HepG2 (cell line): ENCODE measurements around the gene ODAD4. TPM values are rescaled to one million over a fixed set of nuclear protein-coding genes. Genes with fewer than 3 reads are reported as not detected.
A peak's percentile ranks its signal among the peaks of the same experiment; 100 is the strongest.

Source experiments
- ARNTL ChIP-seq: sonication (generic); formaldehyde crosslinking; IDR thresholded peaks from 2 replicates; pipeline ENCODE4 v1.4.0; 2020; ENCODE audit warnings: mild to moderate bottlenecking, missing genetic modification reagents
- ATF7 ChIP-seq, 2 experiments: fragments of 450-650 bp in 1 of 2; sonication (generic) in 1 of 2; formaldehyde crosslinking in 1 of 2; IDR thresholded peaks; 2 replicates each; pipeline versions ENCODE4 v1.4.0 to v1.6.1; 2016 to 2020; ENCODE audit warnings: antibody characterized with exemption in 1 of 2, mild to moderate bottlenecking in 1 of 2, missing genetic modification reagents in 1 of 2
- KLF15 ChIP-seq: sonication (generic); formaldehyde crosslinking; IDR thresholded peaks from 2 replicates; pipeline ENCODE4 v1.8.1; 2023; ENCODE audit warnings: borderline replicate concordance, mild to moderate bottlenecking, inconsistent platforms, missing genetic modification reagents, mixed read lengths
- MAFG ChIP-seq: sonication (generic); formaldehyde crosslinking; IDR thresholded peaks from 2 replicates; pipeline ENCODE4 v1.5.1; 2020; ENCODE audit warnings: mild to moderate bottlenecking, missing genetic modification reagents
- MAFK ChIP-seq, 2 experiments: IDR thresholded peaks in 1 of 2; conservative IDR thresholded peaks in 1 of 2; 2 replicates each; pipeline ENCODE4 v1.6.1; 2011; ENCODE audit warnings: improper control_type of control experiment in 2 of 2, low read length in 2 of 2
- ZNF232 ChIP-seq: sonication (generic); formaldehyde crosslinking; IDR thresholded peaks from 2 replicates; pipeline ENCODE4 v1.4.0; 2020; ENCODE audit warnings: missing genetic modification reagents, borderline replicate concordance
- ZNF264 ChIP-seq: sonication (generic); formaldehyde crosslinking; IDR thresholded peaks from 2 replicates; pipeline ENCODE4 v1.4.0; 2020; ENCODE audit warnings: missing genetic modification reagents
- ZNF468 ChIP-seq: sonication (generic); formaldehyde crosslinking; IDR thresholded peaks from 2 replicates; pipeline ENCODE4 v1.8.0; 2022; ENCODE audit warnings: mild to moderate bottlenecking, moderate library complexity, missing genetic modification reagents
- ZNF563 ChIP-seq: sonication (generic); formaldehyde crosslinking; IDR thresholded peaks from 2 replicates; pipeline ENCODE4 v1.8.0; 2022; ENCODE audit warnings: mild to moderate bottlenecking, moderate library complexity, missing genetic modification reagents
- ZNF570 ChIP-seq: sonication (generic); formaldehyde crosslinking; IDR thresholded peaks from 2 replicates; pipeline ENCODE4 v1.4.0; 2020; ENCODE audit warnings: mild to moderate bottlenecking, missing genetic modification reagents, borderline replicate concordance
- ZNF788 ChIP-seq: sonication (generic); formaldehyde crosslinking; IDR thresholded peaks from 2 replicates; pipeline ENCODE4 v1.5.0; 2020; ENCODE audit warnings: mild to moderate bottlenecking, missing genetic modification reagents, borderline replicate concordance
- ZSCAN29 ChIP-seq: sonication (generic); formaldehyde crosslinking; conservative IDR thresholded peaks from 2 replicates; pipeline ENCODE4 v1.4.0; 2020; ENCODE audit warnings: mild to moderate bottlenecking, missing genetic modification reagents
- polyA plus RNA-seq, 8 experiments: library from polyadenylated mRNA; depleted of rRNA in 3 of 8; stranded (reverse) in 7 of 8; unstranded in 1 of 8; fragments of >200 nt; fragmentation: Illumina TruSeq in 4 of 8; extraction: Trizol in 4 of 8; gene quantifications; 2 replicates each; pipeline versions ENCODE4 v1.2.1 to v1.2.3, GENCODE V29; 2011 to 2016; ENCODE audit warnings: low read depth in 4 of 8, missing spikeins in 1 of 8, mixed read lengths in 1 of 8; ENCODE audit not compliant: insufficient read depth in 1 of 8
- total RNA-seq, 5 experiments: library from RNA; depleted of rRNA; stranded (reverse); fragments of >200 nt; fragmentation: Illumina TruSeq; extraction: Trizol; gene quantifications; 2 replicates each; pipeline ENCODE4 v1.2.3, GENCODE V29; 2016; ENCODE audit warnings: low read depth in 1 of 5
- TF ChIP-seq, protein P1 (sequence below): sonication (generic); formaldehyde crosslinking; IDR thresholded peaks from 2 replicates; pipeline ENCODE4 v1.5.1; 2020; ENCODE audit warnings: mild to moderate bottlenecking, missing genetic modification reagents
- TF ChIP-seq, protein P2 (sequence below): sonication (generic); formaldehyde crosslinking; IDR thresholded peaks from 2 replicates; pipeline ENCODE4 v1.4.0; 2020; ENCODE audit warnings: missing genetic modification reagents
- TF ChIP-seq, protein P3 (sequence below): sonication (generic); formaldehyde crosslinking; IDR thresholded peaks from 2 replicates; pipeline ENCODE4 v1.4.0; 2020; ENCODE audit warnings: mild to moderate bottlenecking, missing genetic modification reagents
- TF ChIP-seq, protein P4 (sequence below): sonication (generic); formaldehyde crosslinking; IDR thresholded peaks from 2 replicates; pipeline ENCODE4 v1.4.0; 2020; ENCODE audit warnings: missing genetic modification reagents, borderline replicate concordance

Gene ODAD4
- total and polyA plus RNA-seq, 2 of the 13 experiments (the other 11 are each of a cell fraction or from before 2014, with no cell fraction given), result 0.48 to 0.53 TPM

DNA sequence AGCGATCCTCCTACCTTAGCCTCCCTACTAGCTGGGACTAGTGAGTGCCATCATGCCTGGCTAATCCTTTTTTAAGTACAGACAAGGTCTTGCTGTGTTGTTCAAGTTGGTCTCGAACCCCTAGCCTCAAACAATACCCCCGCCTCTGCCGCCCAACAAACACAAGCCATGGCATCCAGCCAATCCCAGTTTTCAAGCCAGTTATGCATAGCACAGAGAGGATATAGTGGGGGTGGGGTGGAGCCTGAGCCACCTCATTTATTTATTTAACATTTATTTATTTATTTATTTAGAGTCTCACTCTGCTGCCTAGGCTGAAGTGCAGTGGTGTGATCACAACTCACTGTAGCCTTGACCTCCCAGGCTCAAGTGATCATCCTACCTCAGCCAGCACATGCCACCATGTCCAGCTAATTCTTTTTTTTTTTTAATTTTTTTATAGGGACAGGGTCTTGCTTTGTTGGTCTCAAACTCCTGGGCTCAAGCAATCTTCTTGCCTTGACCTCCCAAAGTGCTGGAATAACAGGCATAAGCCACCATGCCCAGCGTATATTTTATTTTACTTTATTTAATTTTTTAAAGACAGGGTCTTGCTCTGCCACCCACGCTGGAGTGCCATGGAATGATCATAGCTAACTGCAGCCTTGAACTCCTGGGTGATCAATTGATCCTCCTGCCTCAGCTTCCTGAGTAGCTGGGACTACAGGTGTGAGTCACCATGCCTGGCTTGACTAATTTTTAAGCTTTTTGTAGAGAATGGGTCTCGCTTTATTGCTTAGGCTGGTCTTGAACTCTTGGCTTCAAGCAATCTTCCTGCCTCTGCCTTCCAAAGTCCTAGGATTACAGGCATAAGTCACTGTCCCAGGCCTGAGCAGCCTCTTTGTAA lies 39.0 kb upstream of the ODAD4 start (continued):
- TF ChIP-seq, protein P1, sequence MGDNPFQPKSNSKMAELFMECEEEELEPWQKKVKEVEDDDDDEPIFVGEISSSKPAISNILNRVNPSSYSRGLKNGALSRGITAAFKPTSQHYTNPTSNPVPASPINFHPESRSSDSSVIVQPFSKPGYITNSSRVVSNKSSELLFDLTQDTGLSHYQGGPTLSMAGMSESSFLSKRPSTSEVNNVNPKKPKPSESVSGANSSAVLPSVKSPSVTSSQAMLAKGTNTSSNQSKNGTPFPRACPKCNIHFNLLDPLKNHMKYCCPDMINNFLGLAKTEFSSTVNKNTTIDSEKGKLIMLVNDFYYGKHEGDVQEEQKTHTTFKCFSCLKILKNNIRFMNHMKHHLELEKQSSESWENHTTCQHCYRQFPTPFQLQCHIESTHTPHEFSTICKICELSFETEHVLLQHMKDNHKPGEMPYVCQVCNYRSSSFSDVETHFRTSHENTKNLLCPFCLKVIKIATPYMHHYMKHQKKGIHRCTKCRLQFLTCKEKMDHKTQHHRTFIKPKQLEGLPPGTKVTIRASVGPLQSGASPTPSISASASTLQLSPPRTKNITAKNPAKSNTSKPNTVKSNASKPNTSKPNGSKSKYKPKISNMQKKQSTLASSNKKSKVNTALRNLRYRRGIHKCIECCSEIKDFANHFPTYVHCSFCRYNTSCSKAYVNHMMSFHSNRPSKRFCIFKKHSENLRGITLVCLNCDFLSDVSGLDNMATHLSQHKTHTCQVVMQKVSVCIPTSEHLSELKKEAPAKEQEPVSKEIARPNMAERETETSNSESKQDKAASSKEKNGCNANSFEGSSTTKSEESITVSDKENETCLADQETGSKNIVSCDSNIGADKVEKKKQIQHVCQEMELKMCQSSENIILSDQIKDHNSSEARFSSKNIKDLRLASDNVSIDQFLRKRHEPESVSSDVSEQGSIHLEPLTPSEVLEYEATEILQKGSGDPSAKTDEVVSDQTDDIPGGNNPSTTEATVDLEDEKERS (CRISPR knock-in tag), result peak; percentile 74; the same call in 1 of the 2 replicates
- no peak for TF ChIP-seq ZNF232
- TF ChIP-seq, protein P2, sequence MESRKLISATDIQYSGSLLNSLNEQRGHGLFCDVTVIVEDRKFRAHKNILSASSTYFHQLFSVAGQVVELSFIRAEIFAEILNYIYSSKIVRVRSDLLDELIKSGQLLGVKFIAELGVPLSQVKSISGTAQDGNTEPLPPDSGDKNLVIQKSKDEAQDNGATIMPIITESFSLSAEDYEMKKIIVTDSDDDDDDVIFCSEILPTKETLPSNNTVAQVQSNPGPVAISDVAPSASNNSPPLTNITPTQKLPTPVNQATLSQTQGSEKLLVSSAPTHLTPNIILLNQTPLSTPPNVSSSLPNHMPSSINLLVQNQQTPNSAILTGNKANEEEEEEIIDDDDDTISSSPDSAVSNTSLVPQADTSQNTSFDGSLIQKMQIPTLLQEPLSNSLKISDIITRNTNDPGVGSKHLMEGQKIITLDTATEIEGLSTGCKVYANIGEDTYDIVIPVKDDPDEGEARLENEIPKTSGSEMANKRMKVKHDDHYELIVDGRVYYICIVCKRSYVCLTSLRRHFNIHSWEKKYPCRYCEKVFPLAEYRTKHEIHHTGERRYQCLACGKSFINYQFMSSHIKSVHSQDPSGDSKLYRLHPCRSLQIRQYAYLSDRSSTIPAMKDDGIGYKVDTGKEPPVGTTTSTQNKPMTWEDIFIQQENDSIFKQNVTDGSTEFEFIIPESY (CRISPR knock-in tag), result peak; percentile 89
- TF ChIP-seq, protein P3, sequence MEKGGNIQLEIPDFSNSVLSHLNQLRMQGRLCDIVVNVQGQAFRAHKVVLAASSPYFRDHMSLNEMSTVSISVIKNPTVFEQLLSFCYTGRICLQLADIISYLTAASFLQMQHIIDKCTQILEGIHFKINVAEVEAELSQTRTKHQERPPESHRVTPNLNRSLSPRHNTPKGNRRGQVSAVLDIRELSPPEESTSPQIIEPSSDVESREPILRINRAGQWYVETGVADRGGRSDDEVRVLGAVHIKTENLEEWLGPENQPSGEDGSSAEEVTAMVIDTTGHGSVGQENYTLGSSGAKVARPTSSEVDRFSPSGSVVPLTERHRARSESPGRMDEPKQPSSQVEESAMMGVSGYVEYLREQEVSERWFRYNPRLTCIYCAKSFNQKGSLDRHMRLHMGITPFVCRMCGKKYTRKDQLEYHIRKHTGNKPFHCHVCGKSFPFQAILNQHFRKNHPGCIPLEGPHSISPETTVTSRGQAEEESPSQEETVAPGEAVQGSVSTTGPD (CRISPR knock-in tag), result no peak
- TF ChIP-seq ZNF264, result no peak
- TF ChIP-seq ZSCAN29 (CRISPR knock-in tag), result no peak
- no peak for TF ChIP-seq ZNF468 (CRISPR knock-in tag)
- TF ChIP-seq, protein P4, sequence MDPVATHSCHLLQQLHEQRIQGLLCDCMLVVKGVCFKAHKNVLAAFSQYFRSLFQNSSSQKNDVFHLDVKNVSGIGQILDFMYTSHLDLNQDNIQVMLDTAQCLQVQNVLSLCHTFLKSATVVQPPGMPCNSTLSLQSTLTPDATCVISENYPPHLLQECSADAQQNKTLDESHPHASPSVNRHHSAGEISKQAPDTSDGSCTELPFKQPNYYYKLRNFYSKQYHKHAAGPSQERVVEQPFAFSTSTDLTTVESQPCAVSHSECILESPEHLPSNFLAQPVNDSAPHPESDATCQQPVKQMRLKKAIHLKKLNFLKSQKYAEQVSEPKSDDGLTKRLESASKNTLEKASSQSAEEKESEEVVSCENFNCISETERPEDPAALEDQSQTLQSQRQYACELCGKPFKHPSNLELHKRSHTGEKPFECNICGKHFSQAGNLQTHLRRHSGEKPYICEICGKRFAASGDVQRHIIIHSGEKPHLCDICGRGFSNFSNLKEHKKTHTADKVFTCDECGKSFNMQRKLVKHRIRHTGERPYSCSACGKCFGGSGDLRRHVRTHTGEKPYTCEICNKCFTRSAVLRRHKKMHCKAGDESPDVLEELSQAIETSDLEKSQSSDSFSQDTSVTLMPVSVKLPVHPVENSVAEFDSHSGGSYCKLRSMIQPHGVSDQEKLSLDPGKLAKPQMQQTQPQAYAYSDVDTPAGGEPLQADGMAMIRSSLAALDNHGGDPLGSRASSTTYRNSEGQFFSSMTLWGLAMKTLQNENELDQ, result no peak
- TF ChIP-seq ATF7 (IDR thresholded peaks at IDR 0.05), result no peak
- no peak for TF ChIP-seq ATF7 (CRISPR knock-in tag; IDR thresholded peaks at IDR 0.05)
- no peak for TF ChIP-seq KLF15
- no peak for TF ChIP-seq MAFG (CRISPR knock-in tag)
- TF ChIP-seq MAFK (conservative IDR thresholded peaks at IDR 0.05 in 1 of 2, IDR thresholded peaks at IDR 0.05 in 1 of 2; ENCODE audit: low read length in 2 of 2), result no peak
- TF ChIP-seq ZNF563 (CRISPR knock-in tag), result no peak
- no peak for TF ChIP-seq ZNF570 (CRISPR knock-in tag)
- no peak for TF ChIP-seq ZNF788 (CRISPR knock-in tag)
- no peak for TF ChIP-seq ARNTL
